HG03095 (cell line): ENCODE results near the gene TESK1.
"Not testable (repeated sequence)": the region's sequence is repeated elsewhere in the genome, so short reads cannot be mapped to it uniquely, and the experiment has no call there.

Source experiments
- ATAC-seq: cut with Tn5 transposase; IDR thresholded peaks from one replicate; pipeline ENCODE4 v1.9.1; 2021; ENCODE audit warnings: moderate library complexity; ENCODE audit not compliant: unreplicated experiment

The TESK1 gene

DNA sequence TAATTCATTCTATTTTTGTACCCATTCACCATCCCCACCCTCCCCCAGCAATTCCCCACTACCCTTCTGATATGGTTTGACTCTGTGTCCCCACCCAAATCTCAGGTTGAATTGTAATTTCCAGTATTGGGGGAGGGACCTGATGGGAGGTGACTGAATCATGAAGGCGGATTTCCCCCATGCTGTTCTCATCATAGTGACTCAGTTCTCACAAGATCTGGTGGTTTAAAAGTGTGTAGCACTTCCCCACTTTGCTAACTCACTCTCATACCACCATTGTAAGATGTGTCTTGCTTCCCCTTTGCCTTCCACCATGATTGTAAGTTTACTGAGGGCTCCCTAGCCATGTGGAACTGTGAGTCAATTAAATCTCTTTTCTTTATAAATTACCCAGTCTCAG is 25.9 kb upstream of the TESK1 start:
- no peak for ATAC-seq

DNA sequence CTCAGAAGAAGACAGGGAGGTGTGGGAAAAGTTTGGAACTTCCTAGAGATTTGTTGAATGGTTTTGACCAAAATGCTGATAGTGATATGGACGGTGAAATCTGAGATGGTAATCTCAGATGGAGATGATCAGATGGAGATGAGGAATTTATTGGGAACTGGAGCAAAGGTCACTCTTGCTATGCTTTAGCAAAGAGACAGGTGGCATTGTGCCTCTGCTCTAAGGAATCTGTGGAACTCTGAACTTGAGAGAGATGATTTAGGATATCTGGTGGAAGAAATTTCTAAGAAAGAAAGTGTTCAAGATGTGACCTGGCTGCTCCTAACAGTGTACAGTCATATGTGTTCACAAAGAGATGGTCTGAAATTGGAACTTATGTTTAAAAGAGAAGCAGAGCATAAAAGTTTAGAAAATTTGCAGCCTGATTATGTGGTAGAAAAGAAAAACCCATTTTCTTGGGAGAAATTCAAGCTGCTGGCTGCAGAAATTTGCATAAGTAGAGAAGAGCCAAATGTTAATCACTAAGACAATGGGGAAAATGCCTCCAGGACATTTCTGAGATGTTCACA is 25.3 kb upstream of the TESK1 start:
- not testable (repeated sequence) for ATAC-seq

DNA sequence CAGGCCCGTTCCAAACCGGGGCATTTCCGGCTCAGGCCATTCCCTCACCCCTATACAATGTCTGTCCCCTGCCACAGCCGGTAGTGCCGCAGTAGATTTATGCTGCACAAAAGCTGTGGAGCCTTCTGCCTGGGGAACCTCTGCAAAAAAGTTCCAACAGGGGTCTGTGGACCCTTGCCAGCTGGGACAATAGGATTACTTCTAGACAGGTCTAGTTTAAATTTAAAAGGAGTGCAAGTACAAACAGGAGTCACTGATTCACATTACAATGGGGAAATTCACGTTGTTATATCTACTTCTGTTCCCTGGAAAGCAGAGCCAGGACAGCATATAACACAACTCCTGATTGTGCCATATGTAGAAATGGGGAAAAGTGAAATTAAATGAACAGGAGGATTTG is 21.5 kb upstream of the TESK1 start:
- ATAC-seq = not testable (repeated sequence)

DNA sequence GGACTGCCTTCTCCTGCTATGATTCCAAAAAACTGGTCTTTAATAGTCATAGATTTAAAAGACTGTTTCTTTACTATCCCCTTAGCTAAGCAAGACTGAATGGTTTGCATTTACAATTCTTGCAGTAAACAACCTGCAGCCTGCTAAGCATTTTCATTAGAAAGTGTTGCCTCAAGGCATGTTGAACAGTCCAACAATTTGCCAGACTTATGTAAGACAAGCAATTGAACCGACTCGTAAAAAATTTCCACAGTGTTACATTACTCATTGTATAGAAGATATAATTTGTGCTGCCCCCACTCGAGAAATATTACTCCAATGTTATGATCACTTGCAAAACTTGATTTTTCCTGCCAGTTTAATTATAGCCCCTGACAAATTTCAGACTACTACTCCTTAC is 20.4 kb upstream of the TESK1 start:
- not testable (repeated sequence) for ATAC-seq

DNA sequence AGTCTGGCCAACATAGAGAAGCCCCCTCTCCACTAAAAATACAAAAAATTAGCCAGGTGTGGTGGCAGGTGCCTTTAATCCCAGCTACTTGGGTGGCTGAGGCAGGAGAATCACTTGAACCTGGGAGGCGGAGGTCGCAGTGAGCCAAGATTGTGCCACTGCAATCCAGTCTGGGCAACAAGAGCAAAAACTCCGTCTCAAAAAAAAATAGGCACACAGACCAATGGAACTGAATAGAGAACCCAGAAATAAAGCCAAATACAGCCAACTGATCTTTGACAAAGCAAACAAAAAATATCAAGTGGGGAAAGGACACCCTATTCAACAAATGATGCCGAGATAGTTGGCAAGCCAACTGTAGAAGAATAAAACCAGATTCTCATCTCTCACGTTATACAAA is 16.6 kb upstream of the TESK1 start:
- ATAC-seq = not testable (repeated sequence)

DNA sequence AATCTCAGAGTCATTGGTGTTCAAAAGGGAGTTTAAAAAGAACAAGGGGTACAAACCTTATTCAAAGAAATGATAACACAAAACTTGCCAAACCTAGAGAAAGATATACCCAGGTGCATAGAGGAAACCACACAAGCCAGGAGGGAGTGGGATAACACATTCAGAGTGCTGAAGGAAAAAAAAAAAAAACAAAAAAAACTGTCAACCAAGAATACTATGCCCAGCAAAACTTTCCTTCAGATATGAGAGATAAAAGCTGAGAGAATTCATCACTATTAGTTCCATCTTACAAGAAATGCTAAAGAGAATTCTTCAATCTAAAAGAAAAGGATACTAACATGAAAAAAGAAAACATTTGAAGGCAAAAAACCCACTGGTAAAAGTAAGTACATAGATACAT is 11.5 kb upstream of the TESK1 start:
- no peak for ATAC-seq

DNA sequence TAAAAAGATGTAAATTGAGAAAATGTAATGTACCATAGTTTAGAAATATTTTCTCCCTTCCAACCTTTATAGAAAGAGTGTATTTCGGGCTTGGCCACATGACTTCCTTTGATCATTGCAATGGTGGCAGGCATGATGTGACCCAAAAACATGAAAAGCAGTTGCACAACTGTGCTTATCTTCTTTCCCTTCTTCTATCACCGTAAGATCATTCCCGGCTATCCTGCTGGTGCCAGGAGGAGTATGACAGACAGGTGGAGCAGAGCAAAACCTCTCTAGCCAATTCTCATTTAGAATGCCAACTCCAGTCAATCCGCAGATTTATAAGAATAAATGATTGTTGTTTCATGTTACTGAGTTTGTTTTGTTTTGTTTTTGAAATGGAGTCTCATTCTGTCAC is 10.6 kb upstream of the TESK1 start:
- no peak for ATAC-seq

DNA sequence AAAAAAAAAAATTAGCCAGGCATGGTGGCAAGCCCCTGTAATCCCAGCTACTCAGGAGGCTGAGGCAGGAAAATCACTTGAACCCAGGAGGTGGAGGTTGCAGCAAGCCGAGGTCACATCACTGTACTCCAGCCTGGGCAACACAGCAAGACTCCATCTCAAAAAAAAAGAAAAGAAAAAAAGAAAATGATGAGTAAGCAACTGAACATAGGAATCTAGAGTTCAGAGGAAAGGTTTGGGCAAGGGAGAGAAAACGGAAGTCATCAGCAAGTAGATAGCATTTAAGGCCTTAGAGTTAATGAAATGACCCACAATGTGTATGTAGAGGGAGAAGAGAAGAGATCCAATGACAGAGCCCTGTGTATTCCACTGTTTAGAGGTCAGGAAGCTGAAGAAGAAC is 8.2 kb upstream of the TESK1 start:
- ATAC-seq = not testable (repeated sequence)

DNA sequence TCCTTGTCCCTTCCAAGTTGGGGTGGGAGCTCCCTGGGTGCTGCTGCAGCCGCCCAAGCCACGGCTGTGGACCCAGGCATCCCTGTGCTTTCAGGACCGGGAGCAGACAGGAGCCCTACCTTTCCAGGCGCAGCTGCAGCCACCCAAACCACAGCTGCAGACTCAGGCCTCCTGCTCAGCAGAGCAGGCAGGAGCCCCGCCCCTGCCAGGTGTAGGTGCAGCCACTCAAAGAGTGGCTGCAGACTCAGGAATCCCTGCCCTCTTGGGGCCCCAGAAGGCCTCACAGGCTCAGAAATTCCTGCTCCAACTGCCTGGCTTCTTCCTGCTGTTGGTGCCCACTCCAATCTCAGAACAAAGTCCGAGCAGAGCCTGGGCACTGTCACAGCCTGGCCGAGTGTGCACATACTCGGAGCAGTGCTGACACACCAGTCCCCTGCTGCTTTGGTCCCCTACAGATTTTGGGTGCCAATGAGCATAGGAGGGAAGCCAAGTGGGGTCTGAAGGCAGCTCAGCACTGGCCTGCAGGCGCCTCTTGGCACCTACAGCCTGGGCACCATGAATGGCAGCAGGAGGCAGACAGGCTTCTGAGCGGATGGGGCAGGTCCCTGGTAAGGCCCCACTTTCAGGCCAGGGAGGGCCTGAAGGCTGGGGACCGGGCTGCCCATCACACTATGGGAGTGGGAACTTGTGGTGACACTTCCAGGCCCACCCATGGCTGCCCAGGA is 6.0 kb upstream of the TESK1 start:
- ATAC-seq = no peak

DNA sequence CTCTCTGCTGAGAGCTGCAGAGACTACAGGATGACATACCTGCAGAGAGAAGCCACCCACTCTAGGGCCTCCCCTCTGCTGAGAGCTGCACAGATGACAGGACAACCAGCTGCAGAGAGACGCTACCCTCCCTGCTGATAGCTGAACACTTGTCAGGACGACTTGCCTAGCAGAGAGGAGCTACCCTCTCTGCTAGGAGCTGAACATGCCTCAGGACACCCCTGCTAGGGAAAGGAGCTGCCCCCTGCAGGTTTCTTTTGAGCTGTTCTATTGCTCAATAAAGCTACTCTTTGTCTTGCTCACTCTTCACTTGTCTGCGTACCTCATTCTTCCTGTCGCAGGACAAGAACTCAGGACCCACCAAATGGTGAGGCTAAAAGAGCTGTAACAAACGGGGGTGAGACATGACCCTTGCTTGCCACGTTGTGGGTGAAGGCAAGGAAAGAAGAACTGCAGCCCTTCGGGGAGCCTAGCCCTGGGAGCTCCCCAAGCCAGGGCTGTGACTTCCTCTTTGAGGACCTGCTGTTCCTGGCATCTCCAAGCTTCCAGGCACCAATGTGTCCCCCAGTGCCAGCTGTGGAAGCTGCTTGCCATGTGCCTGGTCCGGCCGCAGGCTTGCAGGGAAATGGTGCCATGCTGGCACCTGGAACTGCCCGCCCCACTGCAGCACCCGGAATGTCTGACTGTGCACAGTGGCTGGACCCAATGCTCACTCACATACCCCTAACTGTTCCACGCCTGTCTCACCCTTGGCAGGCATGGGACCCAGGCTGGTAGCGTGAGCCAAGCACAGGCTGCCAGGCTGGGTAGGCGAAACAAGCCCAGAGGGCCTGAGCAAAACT is 5.1 kb upstream of the TESK1 start:
- no peak for ATAC-seq

DNA sequence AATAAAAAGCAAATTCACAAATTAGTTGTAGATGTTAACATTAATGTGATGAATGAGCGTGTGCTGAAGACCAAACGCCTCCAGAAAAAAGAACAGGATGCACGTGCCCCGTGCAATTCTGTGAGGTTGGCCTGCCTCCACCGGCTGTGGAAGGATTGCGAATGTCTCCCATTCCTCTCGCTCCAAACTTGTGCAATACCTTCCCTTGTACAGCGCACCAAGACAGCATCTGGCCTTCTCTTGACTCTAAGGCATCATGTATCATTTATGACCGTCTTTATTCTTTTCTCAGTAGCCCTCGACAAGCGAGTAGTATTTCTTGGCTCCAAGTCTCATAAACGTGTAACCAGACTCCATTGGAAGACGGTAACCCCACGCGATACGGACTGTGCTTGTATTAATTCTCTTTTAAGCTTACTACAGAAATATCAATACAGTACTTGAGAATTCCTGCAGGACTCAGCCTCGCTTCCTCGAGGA is 1.5 kb upstream of the TESK1 start:
- no peak for ATAC-seq

DNA sequence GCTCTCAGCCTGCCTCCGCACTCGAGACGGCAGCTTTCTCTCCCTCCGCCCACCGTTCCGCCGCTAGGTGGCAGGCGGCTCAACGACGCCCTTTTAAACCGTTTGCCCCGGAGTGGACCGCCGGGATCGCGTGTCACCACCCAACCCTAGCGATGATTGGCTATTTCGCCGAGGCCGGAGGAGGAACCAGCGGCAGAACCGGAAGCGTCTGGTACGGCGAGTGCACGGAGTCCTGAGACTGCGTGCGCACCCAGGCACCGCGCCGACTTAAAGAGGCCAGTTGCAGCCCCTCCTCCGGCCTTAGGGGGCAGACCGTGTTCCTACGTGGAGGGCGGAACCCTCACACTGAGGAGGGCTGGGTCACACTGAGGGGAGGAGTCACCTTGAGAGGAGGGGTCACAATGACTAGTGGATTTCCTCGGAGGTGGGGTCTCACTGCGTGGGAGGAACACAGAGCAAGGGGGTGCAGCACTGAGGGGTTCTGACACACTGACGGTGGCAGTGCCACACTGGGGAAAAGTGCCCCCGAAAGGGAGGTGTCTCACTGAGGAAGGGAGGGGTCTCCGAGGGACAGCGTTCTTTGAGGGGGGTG is 980 bp upstream of the TESK1 start:
- peak; percentile 84 for ATAC-seq

DNA sequence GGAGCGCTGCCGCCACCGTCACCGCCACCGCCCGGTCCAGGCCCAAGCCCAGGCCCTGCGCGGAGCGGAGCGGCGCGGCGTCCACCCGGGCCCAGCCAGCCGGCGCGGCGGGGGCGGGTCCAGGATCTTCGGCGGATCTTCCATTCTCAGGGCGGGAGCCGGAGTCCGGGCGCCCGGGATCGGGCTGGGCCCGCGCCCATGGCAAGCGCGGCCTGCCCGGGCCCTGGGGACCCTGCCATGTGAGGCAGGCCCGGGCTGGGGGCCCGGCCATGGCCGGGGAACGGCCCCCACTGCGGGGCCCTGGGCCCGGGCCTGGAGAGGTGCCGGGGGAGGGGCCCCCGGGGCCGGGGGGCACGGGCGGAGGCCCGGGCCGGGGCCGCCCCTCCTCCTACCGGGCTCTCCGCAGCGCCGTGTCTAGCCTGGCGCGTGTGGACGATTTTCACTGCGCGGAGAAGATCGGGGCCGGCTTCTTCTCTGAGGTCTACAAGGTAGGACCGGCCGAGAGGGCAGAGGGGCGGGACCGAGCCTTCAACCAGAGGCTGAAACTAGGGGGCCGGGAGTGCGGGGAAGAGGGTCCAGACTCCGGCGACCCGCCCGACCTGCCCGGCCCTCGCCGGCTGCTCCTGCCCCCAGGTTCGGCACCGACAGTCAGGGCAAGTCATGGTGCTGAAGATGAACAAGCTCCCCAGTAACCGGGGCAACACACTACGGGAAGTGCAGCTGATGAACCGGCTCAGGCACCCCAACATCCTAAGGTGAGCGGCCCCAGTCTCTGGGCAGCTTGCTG is 482 bp downstream of the TESK1 start:
- peak; percentile 14 for ATAC-seq

DNA sequence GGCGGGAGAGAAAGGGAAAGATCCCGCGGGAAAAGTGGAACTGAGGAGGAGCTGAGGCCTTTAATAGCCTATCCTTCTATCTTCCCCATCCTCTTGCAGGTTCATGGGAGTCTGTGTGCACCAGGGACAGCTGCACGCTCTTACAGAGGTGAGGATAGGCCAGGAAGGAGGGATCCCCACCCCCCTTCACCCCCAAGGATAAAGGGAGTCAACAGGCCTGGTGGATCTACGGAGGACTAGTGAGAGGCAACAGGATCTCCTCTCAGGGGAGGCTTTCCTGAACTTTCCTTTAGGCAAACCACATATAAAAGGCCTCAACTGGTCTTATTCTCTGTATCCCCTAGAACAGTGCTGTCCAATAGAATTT is 1.1 kb downstream of the TESK1 start:
- no peak for ATAC-seq

DNA sequence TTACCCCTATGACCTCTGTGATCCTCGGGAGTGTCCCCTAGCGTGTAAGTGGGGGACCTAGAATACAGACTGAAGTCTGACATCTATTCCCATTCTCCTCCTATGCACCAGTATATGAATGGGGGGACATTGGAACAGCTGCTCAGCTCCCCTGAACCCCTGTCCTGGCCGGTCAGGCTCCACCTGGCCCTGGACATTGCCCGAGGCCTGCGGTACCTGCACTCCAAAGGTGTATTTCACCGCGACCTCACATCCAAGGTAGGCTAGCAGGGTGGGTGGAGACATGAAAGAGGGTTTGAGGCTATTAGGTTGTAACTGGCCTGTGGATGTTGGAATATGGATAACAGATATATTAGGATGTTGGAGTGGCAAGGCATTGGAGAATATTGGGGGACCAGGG is 1.7 kb downstream of the TESK1 start:
- ATAC-seq = no peak

DNA sequence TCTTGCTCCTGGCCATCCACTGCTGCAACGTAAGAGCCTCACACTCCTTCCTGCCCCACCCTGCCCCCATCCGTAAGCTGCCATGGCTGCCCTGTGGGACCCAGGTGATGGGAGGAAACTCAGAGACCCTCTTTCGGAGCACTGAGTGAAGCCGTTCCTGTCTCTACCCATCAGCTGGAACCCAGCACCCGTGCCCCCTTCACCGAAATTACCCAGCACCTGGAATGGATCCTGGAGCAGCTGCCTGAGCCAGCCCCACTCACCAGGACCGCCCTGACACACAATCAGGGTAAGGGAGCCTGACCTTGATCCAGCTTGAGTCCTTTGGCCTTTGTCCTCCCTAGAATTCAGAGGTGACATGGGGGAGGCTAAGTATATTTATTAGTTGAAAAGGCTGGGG is 3.2 kb downstream of the TESK1 start:
- no peak for ATAC-seq

DNA sequence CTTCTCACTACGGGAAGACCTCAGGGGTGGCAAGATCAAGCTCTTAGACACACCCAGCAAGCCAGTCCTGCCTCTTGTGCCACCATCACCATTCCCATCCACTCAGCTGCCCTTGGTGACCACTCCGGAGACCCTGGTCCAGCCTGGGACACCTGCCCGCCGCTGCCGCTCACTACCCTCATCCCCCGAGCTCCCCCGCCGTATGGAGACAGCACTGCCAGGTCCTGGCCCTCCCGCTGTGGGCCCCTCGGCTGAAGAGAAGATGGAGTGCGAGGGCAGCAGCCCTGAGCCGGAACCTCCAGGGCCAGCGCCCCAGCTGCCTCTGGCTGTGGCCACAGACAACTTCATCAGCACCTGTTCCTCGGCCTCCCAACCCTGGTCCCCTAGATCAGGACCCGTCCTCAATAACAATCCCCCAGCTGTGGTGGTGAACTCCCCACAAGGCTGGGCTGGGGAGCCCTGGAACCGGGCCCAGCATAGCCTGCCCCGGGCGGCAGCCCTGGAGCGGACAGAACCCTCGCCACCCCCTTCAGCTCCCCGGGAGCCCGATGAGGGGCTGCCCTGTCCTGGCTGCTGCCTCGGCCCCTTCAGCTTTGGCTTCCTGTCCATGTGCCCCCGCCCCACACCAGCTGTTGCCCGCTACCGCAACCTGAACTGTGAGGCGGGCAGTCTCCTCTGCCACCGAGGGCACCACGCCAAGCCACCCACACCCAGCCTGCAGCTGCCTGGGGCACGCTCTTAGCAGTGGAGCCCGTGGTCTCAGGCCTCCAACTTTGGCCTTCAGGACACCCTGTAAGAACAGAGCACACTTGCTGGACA is 4.1 kb downstream of the TESK1 start:
- ATAC-seq = no peak

DNA sequence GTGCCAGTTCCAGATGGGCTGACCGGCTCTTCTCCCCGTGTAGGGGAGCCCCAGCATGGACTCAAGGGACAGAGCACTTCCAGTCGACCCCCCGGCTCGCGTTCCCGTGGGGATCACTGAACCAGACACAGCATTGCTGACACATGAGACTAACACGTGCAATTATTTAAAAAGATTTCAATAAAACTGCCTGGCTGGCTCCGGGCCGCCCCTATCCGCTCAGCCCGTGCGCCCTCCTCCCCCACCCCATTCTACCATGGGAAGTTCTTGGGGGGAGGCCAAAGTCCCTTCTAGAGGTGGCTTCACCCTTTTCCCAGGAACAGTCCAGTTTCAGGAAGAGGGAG is 4.7 kb downstream of the TESK1 start:
- no peak for ATAC-seq

DNA sequence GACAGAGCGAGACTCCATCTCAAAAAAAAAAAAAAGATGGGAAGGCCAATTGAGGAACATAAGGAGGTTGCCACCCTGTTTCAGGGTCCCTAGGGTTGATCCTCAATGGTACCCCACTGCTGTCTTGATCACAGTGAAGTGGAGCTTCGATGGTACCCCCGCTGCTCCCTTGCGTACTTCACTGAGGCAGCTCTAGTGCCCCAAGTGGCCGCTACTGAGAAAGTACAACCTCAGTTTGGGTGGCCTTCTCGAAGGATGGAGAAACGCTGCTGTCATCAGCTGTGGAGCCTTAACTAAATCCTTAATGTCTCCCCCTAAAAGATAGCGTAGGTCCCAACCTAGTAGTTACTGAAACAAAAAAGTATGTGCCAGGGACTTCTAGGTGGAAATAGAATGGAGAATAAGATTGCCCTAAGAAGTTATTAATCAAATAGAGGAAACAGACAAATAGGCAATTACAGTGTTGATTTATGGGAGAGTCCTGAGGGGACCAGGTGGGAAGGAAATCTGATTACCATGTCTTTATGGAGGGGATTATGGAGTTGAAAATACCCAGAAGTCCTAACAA is 6.3 kb downstream of the TESK1 start:
- ATAC-seq = no peak

DNA sequence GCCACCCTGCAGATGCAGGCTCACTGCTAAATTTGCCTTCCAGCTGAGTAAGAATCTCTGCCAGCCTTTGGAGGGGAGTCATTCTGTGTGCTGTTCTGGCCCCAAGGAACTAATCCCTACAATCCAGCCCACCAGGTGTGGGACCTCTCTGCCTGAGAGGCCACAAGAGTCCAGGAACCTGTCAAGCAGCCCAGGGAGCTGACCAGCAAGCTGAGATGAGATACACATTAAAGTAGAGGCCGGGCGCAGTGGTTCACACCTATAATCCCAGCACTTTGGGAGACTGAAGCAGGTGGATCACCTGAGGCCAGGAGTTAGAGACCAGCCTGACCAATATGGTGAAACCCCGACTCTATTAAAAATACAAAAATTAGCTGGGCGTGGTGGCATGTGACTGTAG is 7.0 kb downstream of the TESK1 start:
- not testable (repeated sequence) for ATAC-seq
